ENCODE data around the gene POU2F3.

POU2F3 gene

DNA sequence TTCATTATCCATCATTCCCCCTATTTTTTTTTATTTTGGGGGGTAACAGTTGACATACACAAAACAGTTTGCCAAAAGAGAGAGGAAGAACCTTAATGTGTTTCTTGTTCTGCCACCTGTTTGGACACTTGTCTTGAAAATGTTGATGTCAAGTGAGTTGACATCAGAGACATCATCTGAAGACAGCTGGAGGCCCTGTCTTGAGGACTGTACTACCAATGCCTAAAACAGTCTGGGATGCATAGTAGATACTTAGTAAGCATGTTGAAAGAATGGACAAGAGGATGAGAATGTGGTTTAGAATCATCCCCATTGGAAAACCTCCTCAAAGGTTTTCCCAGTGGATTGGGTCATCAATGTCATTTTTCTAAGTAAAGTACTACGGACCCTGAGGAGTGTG, 93.9 kb downstream of the POU2F3 start:
- TF ChIP-seq EP300 (IDR thresholded peaks at IDR 0.05; ENCODE audit: borderline replicate concordance) (no peak), YY1 (IDR thresholded peaks at IDR 0.05; ENCODE audit: low read depth) (no peak), NFIC (IDR thresholded peaks at IDR 0.05) (no peak), RAD21 (IDR thresholded peaks at IDR 0.05; ENCODE audit: low read depth) (no peak), CEBPB (IDR thresholded peaks at IDR 0.05) (no peak), TEAD4 (IDR thresholded peaks at IDR 0.05) (no peak), TCF12 (IDR thresholded peaks at IDR 0.05; ENCODE audit: low read depth) (no peak), EGR1 (IDR thresholded peaks at IDR 0.05) (no peak), CREB1 (IDR thresholded peaks at IDR 0.05; ENCODE audit: low read depth) (no peak), ZBTB7A (IDR thresholded peaks at IDR 0.05; ENCODE audit: low read depth) (no peak), FOXM1 (IDR thresholded peaks at IDR 0.05; ENCODE audit: borderline replicate concordance, low read depth) (no peak), TAF1 (IDR thresholded peaks at IDR 0.05; ENCODE audit: low read depth) (no peak)
- TF ChIP-seq, protein P1, sequence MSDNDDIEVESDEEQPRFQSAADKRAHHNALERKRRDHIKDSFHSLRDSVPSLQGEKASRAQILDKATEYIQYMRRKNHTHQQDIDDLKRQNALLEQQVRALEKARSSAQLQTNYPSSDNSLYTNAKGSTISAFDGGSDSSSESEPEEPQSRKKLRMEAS (IDR thresholded peaks at IDR 0.05): no peak
- TF ChIP-seq, protein P2, sequence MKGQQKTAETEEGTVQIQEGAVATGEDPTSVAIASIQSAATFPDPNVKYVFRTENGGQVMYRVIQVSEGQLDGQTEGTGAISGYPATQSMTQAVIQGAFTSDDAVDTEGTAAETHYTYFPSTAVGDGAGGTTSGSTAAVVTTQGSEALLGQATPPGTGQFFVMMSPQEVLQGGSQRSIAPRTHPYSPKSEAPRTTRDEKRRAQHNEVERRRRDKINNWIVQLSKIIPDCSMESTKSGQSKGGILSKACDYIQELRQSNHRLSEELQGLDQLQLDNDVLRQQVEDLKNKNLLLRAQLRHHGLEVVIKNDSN (IDR thresholded peaks at IDR 0.05): no peak
- TF ChIP-seq, protein P3, sequence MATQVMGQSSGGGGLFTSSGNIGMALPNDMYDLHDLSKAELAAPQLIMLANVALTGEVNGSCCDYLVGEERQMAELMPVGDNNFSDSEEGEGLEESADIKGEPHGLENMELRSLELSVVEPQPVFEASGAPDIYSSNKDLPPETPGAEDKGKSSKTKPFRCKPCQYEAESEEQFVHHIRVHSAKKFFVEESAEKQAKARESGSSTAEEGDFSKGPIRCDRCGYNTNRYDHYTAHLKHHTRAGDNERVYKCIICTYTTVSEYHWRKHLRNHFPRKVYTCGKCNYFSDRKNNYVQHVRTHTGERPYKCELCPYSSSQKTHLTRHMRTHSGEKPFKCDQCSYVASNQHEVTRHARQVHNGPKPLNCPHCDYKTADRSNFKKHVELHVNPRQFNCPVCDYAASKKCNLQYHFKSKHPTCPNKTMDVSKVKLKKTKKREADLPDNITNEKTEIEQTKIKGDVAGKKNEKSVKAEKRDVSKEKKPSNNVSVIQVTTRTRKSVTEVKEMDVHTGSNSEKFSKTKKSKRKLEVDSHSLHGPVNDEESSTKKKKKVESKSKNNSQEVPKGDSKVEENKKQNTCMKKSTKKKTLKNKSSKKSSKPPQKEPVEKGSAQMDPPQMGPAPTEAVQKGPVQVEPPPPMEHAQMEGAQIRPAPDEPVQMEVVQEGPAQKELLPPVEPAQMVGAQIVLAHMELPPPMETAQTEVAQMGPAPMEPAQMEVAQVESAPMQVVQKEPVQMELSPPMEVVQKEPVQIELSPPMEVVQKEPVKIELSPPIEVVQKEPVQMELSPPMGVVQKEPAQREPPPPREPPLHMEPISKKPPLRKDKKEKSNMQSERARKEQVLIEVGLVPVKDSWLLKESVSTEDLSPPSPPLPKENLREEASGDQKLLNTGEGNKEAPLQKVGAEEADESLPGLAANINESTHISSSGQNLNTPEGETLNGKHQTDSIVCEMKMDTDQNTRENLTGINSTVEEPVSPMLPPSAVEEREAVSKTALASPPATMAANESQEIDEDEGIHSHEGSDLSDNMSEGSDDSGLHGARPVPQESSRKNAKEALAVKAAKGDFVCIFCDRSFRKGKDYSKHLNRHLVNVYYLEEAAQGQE (IDR thresholded peaks at IDR 0.05; ENCODE audit: low read depth): no peak

DNA sequence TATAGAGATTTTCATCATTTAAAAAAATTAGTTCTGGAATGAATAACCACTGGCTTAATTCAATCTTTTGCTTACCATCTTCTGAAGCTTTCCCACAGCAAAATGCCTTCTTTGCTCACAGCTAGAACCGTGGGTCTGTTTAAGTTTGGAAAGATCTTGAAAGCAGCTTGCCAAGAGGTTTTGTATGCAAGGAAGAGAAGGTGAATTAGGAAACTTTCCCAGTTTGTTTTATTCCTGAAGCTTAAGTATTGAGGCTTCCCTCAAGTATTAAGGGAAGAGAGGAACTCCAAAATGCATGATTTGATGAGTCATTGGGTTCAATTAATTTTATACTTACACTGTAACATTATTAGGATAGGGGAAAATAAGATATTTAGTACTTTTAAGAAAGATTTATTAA, 94.4 kb downstream of the POU2F3 start:
- TF ChIP-seq CREB1 (IDR thresholded peaks at IDR 0.05; ENCODE audit: low read depth) (no peak), FOXM1 (IDR thresholded peaks at IDR 0.05; ENCODE audit: borderline replicate concordance, low read depth) (no peak), TCF12 (IDR thresholded peaks at IDR 0.05; ENCODE audit: low read depth) (no peak)

DNA sequence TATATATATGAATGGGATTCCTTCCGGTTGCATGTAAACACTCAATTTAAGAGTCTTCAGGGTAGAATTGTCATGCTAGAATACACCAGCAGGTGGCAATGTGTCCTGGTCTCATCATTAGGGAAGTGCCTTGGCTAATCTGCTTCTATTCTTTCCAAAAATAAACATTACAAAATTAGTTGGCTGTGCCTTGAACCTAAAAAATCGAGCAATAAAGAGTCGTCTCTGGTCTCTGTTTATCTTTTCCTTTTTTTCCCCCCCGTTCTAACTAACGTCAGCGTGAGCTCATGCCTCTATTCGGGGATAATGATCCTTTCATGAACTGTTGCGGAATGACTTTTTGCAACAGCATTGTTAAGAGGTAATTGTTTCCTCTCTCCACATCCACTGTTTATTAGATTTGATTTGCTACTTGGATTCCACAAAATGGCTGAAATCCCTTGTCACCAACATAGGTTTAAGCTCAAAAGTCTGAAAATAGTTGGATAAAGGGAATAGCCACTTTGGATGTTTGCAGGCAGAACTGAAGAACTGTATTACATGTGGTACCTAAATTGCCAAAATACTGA, 95.0 kb downstream of the POU2F3 start:
- TF ChIP-seq RAD21 (IDR thresholded peaks at IDR 0.05; ENCODE audit: low read depth) (peak; percentile 73), YY1 (IDR thresholded peaks at IDR 0.05; ENCODE audit: low read depth) (peak; percentile 49; the same call in 1 of the 2 replicates), CEBPB (IDR thresholded peaks at IDR 0.05) (peak; percentile 32)
- TF ChIP-seq, protein P3 (IDR thresholded peaks at IDR 0.05; ENCODE audit: low read depth): no peak

DNA sequence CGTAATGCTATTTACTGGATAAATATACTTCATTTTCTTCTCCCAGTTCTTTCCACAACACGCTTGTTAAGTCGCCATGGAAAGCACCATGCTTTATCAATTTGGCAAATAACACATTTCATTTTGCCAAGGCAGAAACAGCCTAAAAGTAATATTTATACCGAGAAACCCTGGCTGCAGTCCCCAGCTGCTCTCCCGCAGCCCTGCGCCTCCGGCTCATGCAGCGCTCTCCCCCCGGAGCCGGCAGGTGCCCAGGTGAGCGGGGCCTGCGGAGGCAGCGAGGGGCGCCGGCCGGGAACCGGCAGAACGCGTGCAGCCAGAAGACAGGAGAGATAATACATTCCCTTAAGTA, 95.6 kb downstream of the POU2F3 start:
- TF ChIP-seq, protein P1 (IDR thresholded peaks at IDR 0.05): no peak
- TF ChIP-seq EGR1 (IDR thresholded peaks at IDR 0.05) (no peak), EP300 (IDR thresholded peaks at IDR 0.05; ENCODE audit: borderline replicate concordance) (no peak), CREB1 (IDR thresholded peaks at IDR 0.05; ENCODE audit: low read depth) (no peak)
- TF ChIP-seq, protein P3 (IDR thresholded peaks at IDR 0.05; ENCODE audit: low read depth): no peak

DNA sequence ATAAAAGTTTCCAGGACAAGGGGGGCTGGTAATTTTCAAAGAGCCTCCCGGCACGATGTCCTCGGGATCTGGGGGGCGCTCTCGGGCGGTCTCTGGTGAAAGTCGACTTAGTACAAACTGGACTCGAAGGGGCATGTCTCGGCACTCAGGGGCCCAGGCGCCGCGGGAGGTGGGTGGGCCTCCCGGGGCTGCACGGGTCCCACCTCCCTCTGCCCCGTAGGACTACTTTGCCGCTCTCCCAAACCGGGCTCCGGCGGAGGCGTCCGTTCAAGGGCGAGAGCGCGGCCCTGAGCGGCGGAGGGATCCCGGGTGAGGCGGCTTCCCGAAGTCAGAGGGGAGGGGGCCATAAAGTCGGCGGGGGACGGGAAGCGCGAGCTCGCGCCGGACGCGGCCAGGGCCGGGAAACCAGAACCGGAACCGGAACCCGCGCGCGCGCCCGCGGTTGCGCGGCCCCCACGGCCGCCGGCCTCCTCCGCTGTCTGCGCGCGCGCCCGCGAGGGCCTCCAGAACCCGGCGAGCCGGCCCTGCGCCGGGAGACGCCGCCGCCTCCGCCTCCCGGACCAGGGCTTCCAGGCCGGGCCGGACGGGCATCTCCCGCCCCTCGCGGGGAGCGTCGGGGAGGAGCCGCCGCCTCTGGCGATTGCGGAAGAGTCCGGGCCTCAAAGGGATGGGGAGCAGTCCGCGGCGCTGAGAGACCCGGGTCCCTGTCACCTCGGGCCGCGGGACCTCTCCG, 96.1 kb downstream of the POU2F3 start, which contains the start of gene ARHGEF12:
ARHGEF12 (plus strand) TSS at position 506 of the 733 bp plus-strand sequence. CDS start 831 bp downstream, outside the sequence.
- TF ChIP-seq YY1 (IDR thresholded peaks at IDR 0.05; ENCODE audit: low read depth): peak; percentile 64; the same call in 1 of the 2 replicates
- no peak for TF ChIP-seq EGR1 (IDR thresholded peaks at IDR 0.05)
- peak; percentile 65 for TF ChIP-seq TCF12 (IDR thresholded peaks at IDR 0.05; ENCODE audit: low read depth)
- TF ChIP-seq, protein P3 (IDR thresholded peaks at IDR 0.05; ENCODE audit: low read depth): no peak
- TF ChIP-seq CREB1 (IDR thresholded peaks at IDR 0.05; ENCODE audit: low read depth): 0 out of 2 replicates have a peak, but pooled peaks have one; percentile 19
- TF ChIP-seq TEAD4 (IDR thresholded peaks at IDR 0.05): no peak; the same call in 1 of the 2 replicates
- peak; percentile 51; the same call in 1 of the 2 replicates for TF ChIP-seq EP300 (IDR thresholded peaks at IDR 0.05; ENCODE audit: borderline replicate concordance)
- peak; percentile 89 for TF ChIP-seq TAF1 (IDR thresholded peaks at IDR 0.05; ENCODE audit: low read depth)
- TF ChIP-seq, protein P1 (IDR thresholded peaks at IDR 0.05): peak; percentile 50; the same call in 1 of the 2 replicates
- peak; percentile 92 for TF ChIP-seq ZBTB7A (IDR thresholded peaks at IDR 0.05; ENCODE audit: low read depth)
- TF ChIP-seq CEBPB (IDR thresholded peaks at IDR 0.05): peak; percentile 8; the same call in 1 of the 2 replicates
- peak; percentile 26; the same call in 1 of the 2 replicates for TF ChIP-seq RAD21 (IDR thresholded peaks at IDR 0.05; ENCODE audit: low read depth)
- TF ChIP-seq FOXM1 (IDR thresholded peaks at IDR 0.05; ENCODE audit: borderline replicate concordance, low read depth): peak; percentile 34; the same call in 1 of the 2 replicates
- no peak; the same call in 1 of the 2 replicates for TF ChIP-seq NFIC (IDR thresholded peaks at IDR 0.05)
- TF ChIP-seq, protein P2 (IDR thresholded peaks at IDR 0.05): no peak
